ENCODE measurements around the gene ETV5. TPM values are rescaled to one million over a fixed set of nuclear protein-coding genes. Genes with fewer than 3 reads are reported as not detected.

The ETV5 gene
- total and polyA plus RNA-seq, 2 donors from 2014 or later: 5.1 to 34.6 TPM

- FAIRE-seq (no peak), DNase-seq (peak in 1 of 5 donors; percentile 38)
- Histone ChIP-seq H3K27me3 (ENCODE audit: control insufficient read depth, insufficient read depth, low read length) (no peaks in the 10 kb centered on the region), H3K4me3 (ENCODE audit: low read length in 3 of 3) (no peak overlapping the region), H3K27ac (ENCODE audit: low read depth in 2 of 2, low read length in 2 of 2) (no peak overlapping the region), H3K4me1 (ENCODE audit: control insufficient read depth in 2 of 3, insufficient read depth in 2 of 3, low read depth in 1 of 3, low read length in 3 of 3) (no peaks in the 10 kb centered on the region), H3K9ac (ENCODE audit: low read length in 3 of 3) (no peak overlapping the region), H3K9me3 (ENCODE audit: control insufficient read depth in 2 of 3, insufficient read depth in 1 of 3, low read length in 3 of 3) (no peaks in the 10 kb centered on the region), H3K36me3 (ENCODE audit: control insufficient read depth in 2 of 3, insufficient read depth in 3 of 3, low read length in 3 of 3) (no peaks in the 10 kb centered on the region)
- TF ChIP-seq CTCF (IDR thresholded peaks at IDR 0.05; ENCODE audit: borderline replicate concordance, extremely low read depth, insufficient read depth): no peak
- intact Hi-C loops (cut with DNase I): no loop called here
Measured at GRCh38 chr3:186128158-186128557, 19.3 kb upstream of the ETV5 start.

DNA sequence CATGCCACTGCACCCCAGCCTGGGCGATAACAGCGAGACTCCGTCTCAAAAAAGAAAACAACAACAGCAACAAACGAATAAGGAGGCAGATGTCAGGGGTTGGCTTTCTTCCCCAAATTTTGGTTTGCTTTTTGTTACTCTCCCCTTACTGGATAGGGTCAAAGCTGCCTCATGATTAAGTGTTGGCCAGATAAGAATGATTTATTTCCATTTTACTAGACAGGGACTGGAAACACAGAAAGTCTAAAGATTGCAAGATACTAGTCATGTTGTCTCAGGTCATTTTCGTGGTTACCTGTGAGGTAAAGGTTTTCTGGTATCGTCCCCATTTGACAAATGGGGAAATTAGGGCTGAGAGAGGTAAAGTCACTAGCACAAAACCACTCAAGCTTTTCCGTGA lies 18.6 kb upstream of the ETV5 start:
- Histone ChIP-seq H3K4me1 (ENCODE audit: control insufficient read depth in 2 of 3, insufficient read depth in 2 of 3, low read depth in 1 of 3, low read length in 3 of 3) (no peaks in the 10 kb centered on the region), H3K9me3 (ENCODE audit: control insufficient read depth in 2 of 3, insufficient read depth in 1 of 3, low read length in 3 of 3) (no peaks in the 10 kb centered on the region), H3K27ac (ENCODE audit: low read depth in 2 of 2, low read length in 2 of 2) (no peak overlapping the region), H3K36me3 (ENCODE audit: control insufficient read depth in 2 of 3, insufficient read depth in 3 of 3, low read length in 3 of 3) (no peaks in the 10 kb centered on the region), H3K9ac (ENCODE audit: low read length in 3 of 3) (no peak overlapping the region), H3K27me3 (ENCODE audit: control insufficient read depth, insufficient read depth, low read length) (no peaks in the 10 kb centered on the region), H3K4me3 (ENCODE audit: low read length in 3 of 3) (no peak overlapping the region)
- intact Hi-C loops (cut with DNase I): no loop called here
- DNase-seq: no peak
- TF ChIP-seq CTCF (IDR thresholded peaks at IDR 0.05; ENCODE audit: borderline replicate concordance, extremely low read depth, insufficient read depth): no peak
- FAIRE-seq: no peak

GRCh38 chr3:186125118-186125517 lies 16.2 kb upstream of the ETV5 start:
- intact Hi-C loops (cut with DNase I): no loop called here
- H3K9ac ChIP-seq (ENCODE audit: low read length in 3 of 3): no peak overlapping the region

More at GRCh38 chr3:186125118-186125517, 16.2 kb upstream of the ETV5 start:
- DNase-seq: no peak
- Histone ChIP-seq H3K9me3 (ENCODE audit: control insufficient read depth in 2 of 3, insufficient read depth in 1 of 3, low read length in 3 of 3) (no peaks in the 10 kb centered on the region), H3K4me1 (ENCODE audit: control insufficient read depth in 2 of 3, insufficient read depth in 2 of 3, low read depth in 1 of 3, low read length in 3 of 3) (peaks cover 0 to 3% (median 0%) of the 10 kb centered on the region in 3 donors), H3K27ac (ENCODE audit: low read depth in 2 of 2, low read length in 2 of 2) (no peak overlapping the region), H3K36me3 (ENCODE audit: control insufficient read depth in 2 of 3, insufficient read depth in 3 of 3, low read length in 3 of 3) (no peaks in the 10 kb centered on the region), H3K27me3 (ENCODE audit: control insufficient read depth, insufficient read depth, low read length) (no peaks in the 10 kb centered on the region), H3K4me3 (ENCODE audit: low read length in 3 of 3) (no peak overlapping the region)
- FAIRE-seq: no peak
- no peak for TF ChIP-seq CTCF (IDR thresholded peaks at IDR 0.05; ENCODE audit: borderline replicate concordance, extremely low read depth, insufficient read depth)

Measured in kidney (tissue), 14 donors.